H9 (cell line): ENCODE measurements around the gene SP2. TPM values are rescaled to one million over a fixed set of nuclear protein-coding genes. Genes with fewer than 3 reads are reported as not detected.

ENCODE experiments used
- DNase-seq: peaks from one replicate; pipeline ENCODE4 v3.0.0-alpha.2; 2017
- H2AFZ ChIP-seq: one replicate; pipeline ENCODE4 v1.6.1; 2013; ENCODE audit warnings: mild to moderate bottlenecking, low read length, control low read depth, moderate library complexity
- H2AK5ac ChIP-seq: 2 replicates; pipeline ENCODE4 v1.6.1; 2013; ENCODE audit warnings: low read length, control low read depth, mixed read lengths; ENCODE audit not compliant: insufficient read length
- H2BK120ac ChIP-seq: one replicate; pipeline ENCODE4 v1.6.1; 2013; ENCODE audit warnings: low read depth, mild to moderate bottlenecking, low read length, control low read depth, inconsistent platforms; ENCODE audit not compliant: poor library complexity, severe bottlenecking
- H2BK12ac ChIP-seq: 2 replicates; pipeline ENCODE4 v1.6.1; 2013; ENCODE audit warnings: low read length, control low read depth, mixed read lengths, low read depth; ENCODE audit not compliant: insufficient read length
- H2BK15ac ChIP-seq: 2 replicates; pipeline ENCODE4 v1.6.1; 2013; ENCODE audit warnings: low read depth, low read length, control low read depth
- H2BK20ac ChIP-seq: one replicate; pipeline ENCODE4 v1.6.1; 2013; ENCODE audit warnings: low read depth, mild to moderate bottlenecking, low read length, control low read depth, inconsistent platforms; ENCODE audit not compliant: poor library complexity, severe bottlenecking
- H2BK5ac ChIP-seq: 2 replicates; pipeline ENCODE4 v1.6.1; 2013; ENCODE audit warnings: low read length, control low read depth, mixed read lengths; ENCODE audit not compliant: insufficient read length
- H3K14ac ChIP-seq: 2 replicates; pipeline ENCODE4 v1.6.1; 2013; ENCODE audit warnings: low read length, control low read depth; ENCODE audit not compliant: insufficient read depth
- H3K18ac ChIP-seq: 2 replicates; pipeline ENCODE4 v1.6.1; 2013; ENCODE audit warnings: low read depth, mild to moderate bottlenecking, mixed read lengths, low read length, control low read depth; ENCODE audit not compliant: insufficient read length
- H3K23ac ChIP-seq: 2 replicates; pipeline ENCODE4 v1.6.1; 2013; ENCODE audit warnings: low read length, control low read depth, mixed read lengths, low read depth; ENCODE audit not compliant: insufficient read length
- H3K23me2 ChIP-seq: 2 replicates; pipeline ENCODE4 v1.6.1; 2013; ENCODE audit warnings: low read depth, mild to moderate bottlenecking, mixed read lengths, low read length, control low read depth; ENCODE audit not compliant: insufficient read length, poor library complexity, severe bottlenecking
- H3K27ac ChIP-seq: 2 replicates; pipeline ENCODE4 v1.5.1; 2013; ENCODE audit warnings: low read length, control low read depth, mixed read lengths, low read depth; ENCODE audit not compliant: insufficient read length
- H3K27me3 ChIP-seq: 2 replicates; pipeline ENCODE4 v1.6.1; 2013; ENCODE audit warnings: low read length, control low read depth, inconsistent platforms; ENCODE audit not compliant: insufficient read depth
- H3K4ac ChIP-seq: 2 replicates; pipeline ENCODE4 v1.6.1; 2013; ENCODE audit warnings: low read depth, mild to moderate bottlenecking, control low read depth, inconsistent platforms, low read length, moderate library complexity
- H3K4me1 ChIP-seq: 2 replicates; pipeline ENCODE4 v1.6.1; 2013; ENCODE audit warnings: low read length, control low read depth, inconsistent platforms; ENCODE audit not compliant: insufficient read depth
- H3K4me2 ChIP-seq: 2 replicates; pipeline ENCODE4 v1.6.1; 2013; ENCODE audit warnings: low read length, control low read depth, mixed read lengths; ENCODE audit not compliant: insufficient read length, insufficient read depth
- H3K56ac ChIP-seq: 2 replicates; pipeline ENCODE4 v1.6.1; 2013; ENCODE audit warnings: low read depth, mild to moderate bottlenecking, mixed read lengths, low read length, control low read depth; ENCODE audit not compliant: insufficient read length
- H3K79me1 ChIP-seq: 2 replicates; pipeline ENCODE4 v1.6.1; 2013; ENCODE audit warnings: low read depth, mild to moderate bottlenecking, moderate library complexity, low read length, control low read depth, inconsistent platforms; ENCODE audit not compliant: insufficient read depth, poor library complexity, severe bottlenecking
- H3K79me2 ChIP-seq: 2 replicates; pipeline ENCODE4 v1.6.1; 2013; ENCODE audit warnings: low read length, control low read depth, inconsistent platforms; ENCODE audit not compliant: insufficient read depth
- H3K9ac ChIP-seq: 2 replicates; pipeline ENCODE4 v1.6.1; 2013; ENCODE audit warnings: low read length, control low read depth, mixed read lengths; ENCODE audit not compliant: insufficient read length; ENCODE audit errors: extremely low read depth
- H3K9me3 ChIP-seq: one replicate; pipeline ENCODE4 v1.6.1; 2013; ENCODE audit warnings: low read depth, low read length, inconsistent platforms; ENCODE audit not compliant: control insufficient read depth
- H3T11ph ChIP-seq: one replicate; pipeline ENCODE4 v1.6.1; 2013; ENCODE audit warnings: mild to moderate bottlenecking, low read length, control low read depth, inconsistent platforms
- H4K20me1 ChIP-seq: one replicate; pipeline ENCODE4 v1.6.1; 2013; ENCODE audit not compliant: control insufficient read depth, insufficient read length, insufficient read depth
- H4K5ac ChIP-seq: 2 replicates; pipeline ENCODE4 v1.6.1; 2013; ENCODE audit warnings: low read depth, mild to moderate bottlenecking, mixed read lengths, low read length, control low read depth; ENCODE audit not compliant: insufficient read length
- H4K8ac ChIP-seq: replicated peaks from 2 replicates; pipeline ENCODE4 v1.6.1; 2013; ENCODE audit warnings: low read length, control low read depth, mixed read lengths, low read depth; ENCODE audit not compliant: insufficient read length
- H4K91ac ChIP-seq: 2 replicates; pipeline ENCODE4 v1.6.1; 2013; ENCODE audit warnings: low read depth, mild to moderate bottlenecking, moderate library complexity, mixed read lengths, low read length, control low read depth; ENCODE audit not compliant: insufficient read length
- H3K27ac Mint-ChIP-seq, 3 experiments: 2 replicates in 2 of 3; 3 replicates in 1 of 3; pipeline ENCODE4 v1.8.0; 2020 to 2021; ENCODE audit warnings: mixed read lengths in 3 of 3, mild to moderate bottlenecking in 1 of 3, moderate library complexity in 1 of 3
- H3K27me3 Mint-ChIP-seq: 2 replicates; pipeline ENCODE4 v1.8.0; 2021; ENCODE audit warnings: low read depth, mild to moderate bottlenecking, moderate library complexity, mixed read lengths
- H3K36me3 Mint-ChIP-seq, 3 experiments: 2 replicates in 2 of 3; 3 replicates in 1 of 3; pipeline ENCODE4 v1.8.0; 2020 to 2021; ENCODE audit warnings: low read depth in 3 of 3, mixed read lengths in 3 of 3; ENCODE audit not compliant: insufficient read depth in 1 of 3
- H3K4me1 Mint-ChIP-seq, 2 experiments: 2 replicates each; pipeline ENCODE4 v1.8.0; 2020; ENCODE audit warnings: mixed read lengths in 2 of 2
- H3K4me3 Mint-ChIP-seq, 2 experiments: 2 replicates in 1 of 2; 3 replicates in 1 of 2; pipeline ENCODE4 v1.8.0; 2020 to 2021; ENCODE audit warnings: mild to moderate bottlenecking in 2 of 2, mixed read lengths in 2 of 2, moderate library complexity in 1 of 2
- H3K9me3 Mint-ChIP-seq, 2 experiments: 2 replicates in 1 of 2; 3 replicates in 1 of 2; pipeline ENCODE4 v1.8.0; 2020; ENCODE audit warnings: mild to moderate bottlenecking in 2 of 2, mixed read lengths in 2 of 2, moderate library complexity in 1 of 2
- CTCF ChIP-seq: fragments of 200-600 bp; sonication (generic); conservative IDR thresholded peaks from 3 replicates; pipeline ENCODE4 v1.8.0; 2021; ENCODE audit warnings: antibody characterized with exemption, mild to moderate bottlenecking
- WGBS: extraction: QIAGEN DNeasy Blood & Tissue Kit; methylation state at CpG from one replicate; pipeline ENCODE4 v1.1.7; 2013; ENCODE audit warnings: missing lambda C conversion rate, low lambda C conversion rate, mixed read lengths; ENCODE audit not compliant: insufficient read length; ENCODE audit errors: extremely low coverage; 5-methylcytosine and 5-hydroxymethylcytosine counted together
- total RNA-seq: library from RNA; stranded (reverse); gene quantifications from 2 replicates; pipeline ENCODE4 v1.2.1, GENCODE V29; 2021

SP2 gene
- total RNA-seq, 1 experiment from 2014 or later: 19.3 TPM

GRCh38 chr17:47873200-47874090, 22.6 kb upstream of the SP2 start:
- H3K27ac Mint-ChIP-seq: no peak overlapping the region
- no peak overlapping the region for H4K91ac ChIP-seq
- H3K18ac ChIP-seq: no peak overlapping the region
- no CpG with 5 or more reads among the region's 4 CpGs for WGBS
- no peak overlapping the region for H3K4ac ChIP-seq
- H3K27me3 Mint-ChIP-seq: peaks cover 77% of the 10 kb centered on the region
- H3T11ph ChIP-seq: no peak overlapping the region
- no peak overlapping the region for H2BK12ac ChIP-seq
- H3K79me1 ChIP-seq: no peaks in the 10 kb centered on the region
- no peak overlapping the region for H4K8ac ChIP-seq
- peak overlapping the region; percentile 27 to 76; a peak in 4 of 5 replicates for H3K4me3 Mint-ChIP-seq
- H3K9me3 Mint-ChIP-seq: no peaks in the 10 kb centered on the region; a peak in 1 of 5 replicates
- H3K23ac ChIP-seq: no peak overlapping the region
- H3K36me3 Mint-ChIP-seq: no peaks in the 10 kb centered on the region
- H3K4me1 ChIP-seq: peaks cover 10% of the 10 kb centered on the region; the same call in 1 of the 2 replicates
- peaks cover 11% of the 10 kb centered on the region for H3K23me2 ChIP-seq
- no peak overlapping the region for H2BK20ac ChIP-seq
- H2AFZ ChIP-seq: no peak overlapping the region
- no peak overlapping the region for H3K14ac ChIP-seq
- no peak for TF ChIP-seq CTCF
- peak overlapping the region; percentile 56 for H3K4me2 ChIP-seq
- peaks cover 53 to 68% of the 10 kb centered on the region in 2 experiments for H3K4me1 Mint-ChIP-seq
- H2AK5ac ChIP-seq: no peak overlapping the region
- H3K9ac ChIP-seq: no peak overlapping the region
- no peak overlapping the region for H2BK5ac ChIP-seq
- H3K27ac ChIP-seq: no peak overlapping the region
- no peak for DNase-seq
- H3K27me3 ChIP-seq: peaks cover 7% of the 10 kb centered on the region; the same call in 1 of the 2 replicates
- H2BK15ac ChIP-seq: no peak overlapping the region
- no peaks in the 10 kb centered on the region for H4K20me1 ChIP-seq
- no peak overlapping the region for H4K5ac ChIP-seq
- H3K79me2 ChIP-seq: no peaks in the 10 kb centered on the region
- H3K56ac ChIP-seq: no peak overlapping the region
- H2BK120ac ChIP-seq: no peak overlapping the region
- H3K9me3 ChIP-seq: no peaks in the 10 kb centered on the region
